Caco-2 (cell line): Measurements from ENCODE around the gene TNFRSF13B. TPM values are rescaled to one million over a fixed set of nuclear protein-coding genes. Genes with fewer than 3 reads are reported as not detected.

Source experiments
- Bru-seq: library from RNA; stranded (reverse); fragments of 400-500 nt; gene quantifications from one replicate; lab custom pipeline; 2021; lab: Mats Ljungman, UMichigan
- BruChase-seq, 2 experiments: library from RNA; stranded (reverse); fragments of 400-500 nt; gene quantifications; one replicate each; lab custom pipeline; 2021; lab: Mats Ljungman, UMichigan
- BruUV-seq: library from RNA; stranded (reverse); fragments of 400-500 nt; replicated peaks from 2 replicates; lab custom pipeline; 2021; lab: Mats Ljungman, UMichigan
- CTCF ChIA-PET: fragments of 300-600 bp; sonication (Branson Sonifier 250); formaldehyde crosslinking; loops from one replicate; lab custom pipeline; 2022; ENCODE audit warnings: antibody characterized with exemption; lab: Charles Lee
- POLR2A ChIA-PET: fragments of 300-600 bp; sonication (Branson Sonifier 250); formaldehyde crosslinking; loops from one replicate; lab custom pipeline; 2022; ENCODE audit warnings: antibody characterized with exemption; lab: Charles Lee
- DNase-seq, 2 experiments: peaks; one replicate each; pipeline versions ENCODE4 v3.0.0 to v3.0.0-alpha.2; 2020 to 2022
- H3K27me3 ChIP-seq: replicated peaks from 2 replicates; pipeline ENCODE4 v1.6.0; 2011; ENCODE audit warnings: low read length; ENCODE audit not compliant: control insufficient read depth, insufficient read depth
- H3K36me3 ChIP-seq: 2 replicates; pipeline ENCODE4 v1.5.1; 2011; ENCODE audit warnings: low read length; ENCODE audit not compliant: control insufficient read depth, insufficient read depth
- H3K4me1 ChIP-seq: fragments of 250-450 bp; sonication (Bioruptor Pico); 2 replicates; pipeline ENCODE4 v1.5.1; 2020; ENCODE audit warnings: mild to moderate bottlenecking
- H3K4me3 ChIP-seq: 2 replicates; pipeline ENCODE4 v1.5.1; 2011; ENCODE audit warnings: low read depth, mild to moderate bottlenecking, control low read depth, low read length
- H3K9me3 ChIP-seq: fragments of 250-450 bp; sonication (Bioruptor Pico); 2 replicates; pipeline ENCODE4 v1.5.1; 2020; ENCODE audit warnings: mild to moderate bottlenecking, moderate library complexity
- H3K27ac Mint-ChIP-seq: one replicate; pipeline ENCODE4 v1.8.0; 2022; ENCODE audit warnings: mixed read lengths; ENCODE audit not compliant: unreplicated experiment
- H3K27me3 Mint-ChIP-seq: one replicate; pipeline ENCODE4 v1.8.0; 2022; ENCODE audit warnings: mixed read lengths; ENCODE audit not compliant: insufficient read depth, unreplicated experiment
- H3K36me3 Mint-ChIP-seq: one replicate; pipeline ENCODE4 v1.8.0; 2022; ENCODE audit warnings: mild to moderate bottlenecking, mixed read lengths; ENCODE audit not compliant: insufficient read depth, unreplicated experiment
- H3K4me1 Mint-ChIP-seq: one replicate; pipeline ENCODE4 v1.8.0; 2022; ENCODE audit warnings: low read depth, mixed read lengths; ENCODE audit not compliant: unreplicated experiment
- H3K4me3 Mint-ChIP-seq: one replicate; pipeline ENCODE4 v1.8.0; 2022; ENCODE audit warnings: mild to moderate bottlenecking, moderate library complexity, mixed read lengths; ENCODE audit not compliant: unreplicated experiment
- H3K9me3 Mint-ChIP-seq: one replicate; pipeline ENCODE4 v1.8.0; 2022; ENCODE audit warnings: mixed read lengths; ENCODE audit not compliant: unreplicated experiment
- intact Hi-C: fragments of 100-400 bp; cut with micrococcal nuclease; formaldehyde crosslinking; loops from one replicate; pipeline ENCODE4 v1.10.0; 2022; ENCODE audit not compliant: unreplicated experiment
- long read RNA-seq: library from polyadenylated mRNA; stranded (forward); transcript quantifications from one replicate; pipeline ENCODE4 v2.0.0, GENCODE V29; 2022
- total RNA-seq: library from RNA; stranded (reverse); gene quantifications from 2 replicates; pipeline ENCODE4 v1.2.3, GENCODE V29; 2022
- TF ChIP-seq, protein P1 (sequence below), 2 experiments: fragments of 200-600 bp in 1 of 2; IDR thresholded peaks; 1 replicate in 1 of 2; 2 replicates in 1 of 2; pipeline versions ENCODE4 v1.5.1 to v1.8.0; 2011 to 2022; ENCODE audit warnings: antibody characterized with exemption in 1 of 2, control low read depth in 1 of 2, inconsistent platforms in 1 of 2, low read depth in 1 of 2, low read length in 1 of 2, mild to moderate bottlenecking in 1 of 2, moderate library complexity in 1 of 2; ENCODE audit not compliant: insufficient read depth in 1 of 2, severe bottlenecking in 1 of 2, unreplicated experiment in 1 of 2

The TNFRSF13B gene
- total RNA-seq: not detected in 2 replicates
- Bru-seq, nascent RNA: not detected
- BruChase-seq, experiment 1, labeled RNA remaining after a 2-hour chase: not detected
- not detected for BruChase-seq, experiment 2, labeled RNA remaining after a 6-hour chase
- long read RNA-seq: 0 reads

DNA sequence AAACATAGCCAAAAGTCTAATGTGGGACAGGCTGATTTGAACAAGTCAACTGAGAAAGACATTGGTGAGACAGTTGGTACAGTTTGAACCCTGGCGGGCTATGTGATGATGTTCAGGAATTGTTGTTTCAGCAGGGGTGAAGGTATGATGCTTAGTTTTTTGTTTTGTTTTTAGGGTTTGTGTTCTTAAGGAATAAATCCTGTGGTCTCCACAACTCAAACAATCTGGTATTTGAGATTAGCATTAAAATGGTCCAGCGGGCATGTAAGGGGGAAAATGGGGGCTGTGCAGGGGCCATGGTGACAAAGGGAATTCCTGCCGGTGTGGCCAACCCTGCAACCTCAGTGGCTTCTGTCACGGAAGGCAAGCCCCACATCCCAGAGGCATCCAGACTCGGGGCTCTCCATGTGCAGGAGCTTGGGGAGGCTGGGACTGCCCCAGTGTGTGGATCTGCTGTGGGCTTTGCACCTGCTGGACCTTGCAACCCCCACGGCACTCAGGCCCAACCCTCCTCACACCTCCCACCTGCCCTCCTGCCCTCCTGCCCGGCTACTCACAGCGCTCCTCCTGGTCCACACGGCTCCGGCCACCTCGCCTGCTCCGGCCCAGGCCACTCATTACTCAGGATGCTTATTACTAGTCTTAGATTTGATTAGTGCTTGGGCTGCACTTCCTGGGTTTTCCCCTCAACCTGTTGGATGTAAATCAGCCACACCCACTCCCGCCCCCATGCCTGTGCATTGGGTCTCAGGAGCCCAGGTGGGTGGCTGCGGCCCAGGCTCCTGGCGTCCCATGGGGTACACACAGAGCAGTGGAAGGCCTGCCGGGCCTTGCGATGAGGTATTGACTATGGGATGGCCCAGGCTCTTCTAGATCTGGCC, at the start of gene TNFRSF13B:
Gene TNFRSF13B (minus strand): TSS at position 661 of the 881 bp plus-strand sequence. CDS start 43 bp downstream, at position 618.
- H3K36me3 Mint-ChIP-seq: no peaks in the 10 kb centered on the region
- ChIA-PET POLR2A (no interaction called here), CTCF (no interaction called here)
- H3K36me3 ChIP-seq: no peaks in the 10 kb centered on the region
- H3K4me1 Mint-ChIP-seq: no peaks in the 10 kb centered on the region
- TF ChIP-seq, protein P1, sequence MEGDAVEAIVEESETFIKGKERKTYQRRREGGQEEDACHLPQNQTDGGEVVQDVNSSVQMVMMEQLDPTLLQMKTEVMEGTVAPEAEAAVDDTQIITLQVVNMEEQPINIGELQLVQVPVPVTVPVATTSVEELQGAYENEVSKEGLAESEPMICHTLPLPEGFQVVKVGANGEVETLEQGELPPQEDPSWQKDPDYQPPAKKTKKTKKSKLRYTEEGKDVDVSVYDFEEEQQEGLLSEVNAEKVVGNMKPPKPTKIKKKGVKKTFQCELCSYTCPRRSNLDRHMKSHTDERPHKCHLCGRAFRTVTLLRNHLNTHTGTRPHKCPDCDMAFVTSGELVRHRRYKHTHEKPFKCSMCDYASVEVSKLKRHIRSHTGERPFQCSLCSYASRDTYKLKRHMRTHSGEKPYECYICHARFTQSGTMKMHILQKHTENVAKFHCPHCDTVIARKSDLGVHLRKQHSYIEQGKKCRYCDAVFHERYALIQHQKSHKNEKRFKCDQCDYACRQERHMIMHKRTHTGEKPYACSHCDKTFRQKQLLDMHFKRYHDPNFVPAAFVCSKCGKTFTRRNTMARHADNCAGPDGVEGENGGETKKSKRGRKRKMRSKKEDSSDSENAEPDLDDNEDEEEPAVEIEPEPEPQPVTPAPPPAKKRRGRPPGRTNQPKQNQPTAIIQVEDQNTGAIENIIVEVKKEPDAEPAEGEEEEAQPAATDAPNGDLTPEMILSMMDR (IDR thresholded peaks at IDR 0.05; ENCODE audit: insufficient read depth in 1 of 2, low read depth in 1 of 2, low read length in 1 of 2, severe bottlenecking in 1 of 2, unreplicated experiment in 1 of 2): no peak
- no TSS peak for BruUV-seq
- no peak within 1 kb of the TSS for H3K4me3 Mint-ChIP-seq
- H3K4me3 ChIP-seq: no peak within 1 kb of the TSS
- no peak for DNase-seq
- no peaks in the 10 kb centered on the region for H3K9me3 Mint-ChIP-seq
- no peaks in the 10 kb centered on the region for H3K4me1 ChIP-seq
- no peak within 1 kb of the TSS for H3K27ac Mint-ChIP-seq
- H3K27me3 Mint-ChIP-seq: peaks cover 8% of the 10 kb centered on the region
- H3K27me3 ChIP-seq: no peaks in the 10 kb centered on the region; the same call in 1 of the 2 replicates
- H3K9me3 ChIP-seq: no peaks in the 10 kb centered on the region; the same call in 1 of the 2 replicates
- intact Hi-C loops: no loop called here

DNA sequence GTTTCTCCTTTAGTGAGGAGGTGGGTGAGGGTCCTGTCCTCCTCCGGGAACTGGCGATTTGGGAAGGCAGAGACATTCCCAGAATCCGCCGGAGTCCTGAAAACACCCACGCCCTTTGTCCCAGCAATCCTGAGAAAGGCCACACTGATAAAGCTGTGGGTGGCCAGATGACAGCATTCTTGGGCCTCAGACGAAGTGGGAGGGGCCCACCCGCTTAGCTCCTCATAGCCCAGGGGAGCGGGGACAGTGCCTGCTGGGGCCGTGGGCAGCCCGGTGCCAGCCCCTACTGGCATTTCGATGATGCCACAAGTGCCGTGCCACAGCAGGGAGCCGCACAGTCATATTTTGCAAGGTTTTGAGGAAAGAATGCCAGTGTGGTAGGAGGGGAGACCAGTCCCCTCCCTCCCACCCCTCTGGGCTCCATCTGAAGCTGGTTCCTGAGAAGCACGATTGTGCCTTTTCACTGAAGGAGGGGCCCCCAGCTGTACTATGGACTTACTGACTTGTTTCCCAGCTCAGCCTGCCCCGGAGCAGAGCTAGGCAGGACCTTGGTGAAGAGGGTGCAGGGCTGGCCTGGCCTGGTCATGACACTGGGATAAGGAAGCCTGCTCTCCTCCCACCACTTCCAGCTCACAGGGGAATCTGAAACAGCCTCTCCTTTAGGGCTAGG, 49.4 kb upstream of the TNFRSF13B start:
- CTCF ChIA-PET: interaction anchor here (0.6 to 1.6 kb wide), 7 partner anchors 8 to 124 kb away, joined by 3 to 10 read pairs (median 3); partner anchors contain the start of gene MPRIP
- DNase-seq: peak; percentile 85 to 94
- H3K4me1 ChIP-seq: peaks cover 57% of the 10 kb centered on the region

More for the DNA sequence above, 49.4 kb upstream of the TNFRSF13B start:
- H3K4me3 ChIP-seq: no peak overlapping the region; the same call in 1 of the 2 replicates
- TF ChIP-seq, protein P1 (IDR thresholded peaks at IDR 0.05; ENCODE audit: insufficient read depth in 1 of 2, low read depth in 1 of 2, low read length in 1 of 2, severe bottlenecking in 1 of 2, unreplicated experiment in 1 of 2): no peak
- H3K36me3 ChIP-seq: no peaks in the 10 kb centered on the region
- peaks cover 8% of the 10 kb centered on the region for H3K36me3 Mint-ChIP-seq
- POLR2A ChIA-PET: interaction anchor here (0.6 to 2.3 kb wide), 8 partner anchors 20 to 580 kb away, joined by 3 to 22 read pairs (median 4); partner anchors contain the start of genes MPRIP and RASD1
- H3K9me3 Mint-ChIP-seq: no peaks in the 10 kb centered on the region
- H3K9me3 ChIP-seq: no peaks in the 10 kb centered on the region
- intact Hi-C loops: no loop called here
- peak overlapping the region; percentile 94 for H3K27ac Mint-ChIP-seq
- peaks cover 60% of the 10 kb centered on the region for H3K4me1 Mint-ChIP-seq
- H3K27me3 Mint-ChIP-seq: no peaks in the 10 kb centered on the region
- BruUV-seq: TSS peak; percentile 87
- peak overlapping the region; percentile 51 for H3K4me3 Mint-ChIP-seq
- no peaks in the 10 kb centered on the region for H3K27me3 ChIP-seq
